MG63 (cell line): ENCODE data around the gene CADM1. TPM values are rescaled to one million over a fixed set of nuclear protein-coding genes. Genes with fewer than 3 reads are reported as not detected.
"Not testable (repeated sequence)": the region's sequence is repeated elsewhere in the genome, so short reads cannot be mapped to it uniquely, and the experiment has no call there.

Source experiments
- DNase-seq: peaks from one replicate; pipeline ENCODE4 v3.0.0-alpha.2; 2020
- H3K27me3 ChIP-seq: fragments of 250-450 bp; sonication (Bioruptor Pico); 2 replicates; pipeline ENCODE4 v1.5.1; 2020; ENCODE audit warnings: mild to moderate bottlenecking, moderate library complexity
- H3K36me3 ChIP-seq: fragments of 250-450 bp; sonication (Bioruptor Pico); 2 replicates; pipeline ENCODE4 v1.5.1; 2020; ENCODE audit warnings: mild to moderate bottlenecking, moderate library complexity
- H3K4me3 ChIP-seq: fragments of 250-450 bp; sonication (Bioruptor Pico); 2 replicates; pipeline ENCODE4 v1.5.1; 2020; ENCODE audit warnings: mild to moderate bottlenecking, moderate library complexity
- H3K9me3 ChIP-seq: fragments of 250-450 bp; sonication (Bioruptor Pico); 2 replicates; pipeline ENCODE4 v1.5.1; 2020; ENCODE audit warnings: mild to moderate bottlenecking, moderate library complexity
- total RNA-seq: library from RNA; depleted of rRNA; stranded (reverse); fragments of >200 nt; shearing (Covaris generic); gene quantifications from 2 replicates; pipeline ENCODE4 v1.2.3, GENCODE V29; 2014; ENCODE audit warnings: low replicate concordance

Gene CADM1
- total RNA-seq, 1 experiment from 2014 or later = 34.4 TPM

DNA sequence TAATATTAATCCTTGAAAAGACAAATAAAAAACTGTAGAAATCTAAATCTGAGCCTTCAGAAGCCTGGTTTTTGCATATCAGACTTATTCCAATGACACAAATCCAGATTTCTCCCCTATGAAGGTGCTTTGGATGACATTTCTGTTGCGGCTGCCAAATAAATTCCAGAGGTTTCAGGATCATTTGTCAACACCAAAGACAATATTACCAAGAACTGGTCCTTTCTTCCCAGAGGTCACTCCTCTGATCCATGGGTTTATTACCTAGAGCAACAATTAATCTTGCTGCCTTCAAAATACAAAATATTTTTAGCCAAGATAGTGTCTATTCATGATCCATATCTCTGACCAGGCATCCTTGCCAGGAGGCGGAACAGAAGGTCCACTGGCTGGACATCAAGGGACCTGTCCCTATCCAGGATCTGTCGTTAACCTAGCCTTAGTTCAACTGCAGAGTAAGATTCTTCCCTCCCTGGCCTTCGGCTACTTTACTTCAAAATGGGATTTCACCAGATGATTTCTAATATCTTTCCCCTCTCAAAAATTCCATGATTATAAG is 4.9 kb downstream of the CADM1 start:
- Histone ChIP-seq H3K9me3 (no peaks in the 10 kb centered on the region), H3K4me3 (no peak overlapping the region), H3K36me3 (no peaks in the 10 kb centered on the region), H3K27me3 (no peaks in the 10 kb centered on the region)
- DNase-seq = no peak

DNA sequence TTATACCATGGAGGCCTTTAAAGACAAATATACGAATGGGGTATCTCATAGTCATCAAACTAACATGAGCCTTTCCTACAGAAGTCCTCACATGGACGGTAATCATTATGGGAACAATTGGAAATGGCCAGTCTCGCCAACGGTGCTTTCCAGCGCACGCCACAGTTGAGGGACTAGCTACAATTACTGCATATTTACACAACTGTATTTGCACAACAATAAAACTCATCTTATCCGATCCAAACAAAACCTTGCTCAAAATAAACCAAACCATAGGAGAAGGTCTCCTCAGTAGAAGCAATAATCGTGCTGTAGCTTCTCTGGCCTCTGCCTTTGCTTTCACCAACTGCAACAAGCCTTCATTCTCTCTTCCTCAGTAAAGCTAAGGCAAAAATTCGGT is 5.9 kb downstream of the CADM1 start:
- no peak overlapping the region for H3K4me3 ChIP-seq
- H3K27me3 ChIP-seq = no peaks in the 10 kb centered on the region
- DNase-seq = no peak
- H3K9me3 ChIP-seq = no peaks in the 10 kb centered on the region
- no peaks in the 10 kb centered on the region for H3K36me3 ChIP-seq

- H3K4me3 ChIP-seq = no peak overlapping the region
- H3K36me3 ChIP-seq = no peaks in the 10 kb centered on the region
- no peaks in the 10 kb centered on the region for H3K27me3 ChIP-seq
- DNase-seq = no peak
- no peaks in the 10 kb centered on the region for H3K9me3 ChIP-seq
Measured at GRCh38 chr11:115497303-115497702, 6.9 kb downstream of the CADM1 start.

GRCh38 chr11:115496892-115497291 is 7.3 kb downstream of the CADM1 start:
- no peak for DNase-seq
- H3K4me3 ChIP-seq = no peak overlapping the region
- H3K27me3 ChIP-seq = no peaks in the 10 kb centered on the region
- no peaks in the 10 kb centered on the region for H3K9me3 ChIP-seq
- H3K36me3 ChIP-seq = no peaks in the 10 kb centered on the region

DNA sequence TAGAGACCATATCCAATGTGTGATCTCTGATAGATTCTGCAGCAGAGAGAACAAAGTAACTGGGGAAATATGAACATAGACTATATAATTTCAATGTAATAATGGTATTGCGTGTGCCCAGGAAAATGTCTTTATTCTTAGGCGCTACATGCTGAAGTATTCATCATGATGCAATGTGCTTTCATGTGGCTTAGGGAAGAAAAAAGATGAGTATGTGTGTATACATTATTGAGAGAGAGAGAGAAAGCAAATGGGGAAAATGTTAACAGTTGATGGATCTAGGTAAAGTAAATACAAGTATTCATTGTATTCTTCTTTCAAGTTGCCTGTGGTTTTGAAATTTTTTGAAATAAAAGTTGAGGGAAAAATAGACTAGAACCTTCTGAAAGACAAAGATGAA is 10.3 kb downstream of the CADM1 start:
- H3K4me3 ChIP-seq = no peak overlapping the region
- DNase-seq = no peak
- no peaks in the 10 kb centered on the region for H3K9me3 ChIP-seq
- H3K27me3 ChIP-seq = no peaks in the 10 kb centered on the region
- H3K36me3 ChIP-seq = no peaks in the 10 kb centered on the region

DNA sequence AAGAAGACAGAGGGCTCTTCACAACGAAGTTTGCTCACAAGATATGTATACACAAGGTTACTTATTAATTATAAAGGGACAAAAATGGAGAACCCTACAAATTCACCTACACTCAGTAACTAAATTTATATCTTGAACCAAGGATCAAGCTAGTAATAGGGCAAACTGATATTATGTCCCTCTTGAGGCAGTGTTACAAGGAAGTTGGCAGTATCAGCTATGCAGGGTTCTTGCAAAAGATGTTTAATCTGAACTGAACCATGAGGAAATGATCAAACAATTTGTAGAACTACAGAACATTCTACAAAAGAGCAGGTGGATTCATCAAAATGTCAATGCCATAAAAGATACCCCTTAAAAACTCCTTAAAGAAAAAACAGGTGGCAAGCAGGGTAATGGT is 10.7 kb downstream of the CADM1 start:
- H3K27me3 ChIP-seq = no peaks in the 10 kb centered on the region
- H3K9me3 ChIP-seq = no peaks in the 10 kb centered on the region
- H3K4me3 ChIP-seq = no peak overlapping the region
- H3K36me3 ChIP-seq = no peaks in the 10 kb centered on the region
- DNase-seq = no peak

GRCh38 chr11:115489466-115489865 is 14.7 kb downstream of the CADM1 start:
- DNase-seq = no peak
- no peaks in the 10 kb centered on the region for H3K36me3 ChIP-seq
- no peaks in the 10 kb centered on the region for H3K9me3 ChIP-seq
- no peak overlapping the region for H3K4me3 ChIP-seq
- no peaks in the 10 kb centered on the region for H3K27me3 ChIP-seq

GRCh38 chr11:115488945-115489344 is 15.3 kb downstream of the CADM1 start:
- Histone ChIP-seq H3K9me3 (no peaks in the 10 kb centered on the region), H3K4me3 (no peak overlapping the region), H3K27me3 (no peaks in the 10 kb centered on the region), H3K36me3 (no peaks in the 10 kb centered on the region)
- DNase-seq = no peak

GRCh38 chr11:115481528-115481927 is 22.7 kb downstream of the CADM1 start:
- no peak overlapping the region for H3K4me3 ChIP-seq
- no peaks in the 10 kb centered on the region for H3K27me3 ChIP-seq
- no peaks in the 10 kb centered on the region for H3K9me3 ChIP-seq
- no peak for DNase-seq
- no peaks in the 10 kb centered on the region for H3K36me3 ChIP-seq

GRCh38 chr11:115480611-115481010 is 23.6 kb downstream of the CADM1 start:
- H3K9me3 ChIP-seq = no peaks in the 10 kb centered on the region
- no peaks in the 10 kb centered on the region for H3K36me3 ChIP-seq
- H3K27me3 ChIP-seq = no peaks in the 10 kb centered on the region
- no peak for DNase-seq
- no peak overlapping the region for H3K4me3 ChIP-seq

GRCh38 chr11:115477410-115477809 is 26.8 kb downstream of the CADM1 start:
- no peaks in the 10 kb centered on the region for H3K36me3 ChIP-seq
- no peaks in the 10 kb centered on the region for H3K27me3 ChIP-seq
- no peaks in the 10 kb centered on the region for H3K9me3 ChIP-seq
- H3K4me3 ChIP-seq = no peak overlapping the region
- DNase-seq = no peak

- no peak overlapping the region for H3K4me3 ChIP-seq
- no peak for DNase-seq
- H3K27me3 ChIP-seq = no peaks in the 10 kb centered on the region
- no peaks in the 10 kb centered on the region for H3K36me3 ChIP-seq
- H3K9me3 ChIP-seq = no peaks in the 10 kb centered on the region
Measured at GRCh38 chr11:115476463-115477286, 27.5 kb downstream of the CADM1 start.

GRCh38 chr11:115475564-115475963 is 28.7 kb downstream of the CADM1 start:
- H3K9me3 ChIP-seq = no peaks in the 10 kb centered on the region

GRCh38 chr11:115474306-115474705 is 29.9 kb downstream of the CADM1 start:
- not testable (repeated sequence) for H3K9me3 ChIP-seq, H3K4me3 ChIP-seq, DNase-seq

More at GRCh38 chr11:115475564-115475963, 28.7 kb downstream of the CADM1 start:
- Histone ChIP-seq H3K36me3 (no peaks in the 10 kb centered on the region), H3K4me3 (no peak overlapping the region), H3K27me3 (no peaks in the 10 kb centered on the region)
- DNase-seq = no peak

GRCh38 chr11:115473167-115473566 is 31.0 kb downstream of the CADM1 start:
- DNase-seq = no peak
- Histone ChIP-seq H3K36me3 (no peaks in the 10 kb centered on the region), H3K27me3 (no peaks in the 10 kb centered on the region), H3K9me3 (no peaks in the 10 kb centered on the region), H3K4me3 (no peak overlapping the region)

More at GRCh38 chr11:115474306-115474705, 29.9 kb downstream of the CADM1 start:
- H3K27me3 ChIP-seq, H3K36me3 ChIP-seq: not testable (repeated sequence)

DNA sequence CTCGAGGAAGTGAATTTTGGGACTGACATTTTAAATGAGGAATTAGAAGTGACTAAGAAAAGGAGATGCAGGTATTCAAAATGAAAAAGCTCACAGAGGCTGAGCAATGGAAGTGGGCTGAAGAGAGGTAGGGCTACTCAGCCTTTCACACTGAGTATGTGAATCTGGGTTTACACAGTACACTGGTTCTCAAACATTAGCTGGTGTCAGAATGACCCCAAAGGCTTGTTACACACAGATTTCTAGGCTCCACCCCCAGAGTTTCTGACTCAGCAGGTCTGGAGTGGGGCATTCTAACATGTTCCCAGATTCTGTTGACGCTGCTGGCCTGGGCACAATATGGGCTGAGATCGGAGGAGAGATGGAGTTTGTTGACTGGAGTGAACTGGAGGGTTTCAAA is 32.8 kb downstream of the CADM1 start:
- Histone ChIP-seq H3K36me3 (no peaks in the 10 kb centered on the region), H3K27me3 (no peaks in the 10 kb centered on the region), H3K9me3 (no peaks in the 10 kb centered on the region), H3K4me3 (no peak overlapping the region)
- no peak for DNase-seq

GRCh38 chr11:115470928-115471327 is 33.3 kb downstream of the CADM1 start:
- Histone ChIP-seq H3K4me3 (no peak overlapping the region), H3K9me3 (no peaks in the 10 kb centered on the region), H3K27me3 (no peaks in the 10 kb centered on the region), H3K36me3 (no peaks in the 10 kb centered on the region)
- no peak for DNase-seq

- no peaks in the 10 kb centered on the region for H3K27me3 ChIP-seq
- no peaks in the 10 kb centered on the region for H3K9me3 ChIP-seq
- no peak overlapping the region for H3K4me3 ChIP-seq
- DNase-seq = no peak
- H3K36me3 ChIP-seq = no peaks in the 10 kb centered on the region
Measured at GRCh38 chr11:115469361-115469760, 34.9 kb downstream of the CADM1 start.
